DMS79 treated with DMSO at 0.1 percent for 48 hours (cell line): Measurements from ENCODE around the gene ACTN2.

Experiments used
- DNase-seq: peaks from one replicate; lab custom pipeline; 2025; lab: John Stamatoyannopoulos, UW

Gene ACTN2

DNA sequence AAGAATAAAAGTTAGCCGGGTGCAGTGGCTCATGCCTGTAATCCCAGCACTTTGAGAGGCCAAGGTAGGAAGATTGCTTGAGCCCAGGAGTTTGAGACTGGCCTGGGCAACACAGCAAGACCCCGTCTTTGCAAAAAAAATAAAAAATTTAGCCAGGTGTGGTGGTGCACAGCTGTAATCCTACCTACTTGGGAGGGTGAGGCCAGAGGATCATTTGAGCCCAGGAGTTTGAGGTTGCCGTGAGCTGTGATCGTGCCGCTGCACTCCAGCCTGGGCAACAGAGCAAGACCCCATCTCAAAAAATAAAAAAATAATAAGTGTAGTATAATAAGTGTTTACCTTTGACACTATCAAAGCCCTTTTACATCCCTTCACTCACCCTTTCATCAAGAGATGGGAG is 5.0 kb downstream of the ACTN2 start:
- DNase-seq = no peak

DNA sequence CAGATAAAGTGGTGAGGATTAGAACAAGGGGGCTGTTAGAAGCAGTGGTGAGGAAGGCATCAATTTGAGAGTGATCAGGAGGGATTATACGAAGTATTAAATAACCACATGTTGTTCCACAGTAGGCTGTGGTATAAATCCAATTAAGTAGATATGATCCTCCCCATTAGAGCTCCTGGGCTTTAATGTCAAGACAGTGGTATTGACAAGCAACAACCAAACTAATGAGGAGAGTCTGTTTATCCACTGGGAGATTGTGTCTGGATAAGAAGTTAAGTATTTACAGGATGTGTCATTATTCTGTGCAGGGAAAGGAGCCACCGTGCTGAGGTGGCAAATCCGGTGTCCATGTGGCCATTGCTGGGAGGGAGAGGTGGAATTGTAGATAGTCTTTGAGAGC is 5.8 kb downstream of the ACTN2 start:
- DNase-seq = no peak

DNA sequence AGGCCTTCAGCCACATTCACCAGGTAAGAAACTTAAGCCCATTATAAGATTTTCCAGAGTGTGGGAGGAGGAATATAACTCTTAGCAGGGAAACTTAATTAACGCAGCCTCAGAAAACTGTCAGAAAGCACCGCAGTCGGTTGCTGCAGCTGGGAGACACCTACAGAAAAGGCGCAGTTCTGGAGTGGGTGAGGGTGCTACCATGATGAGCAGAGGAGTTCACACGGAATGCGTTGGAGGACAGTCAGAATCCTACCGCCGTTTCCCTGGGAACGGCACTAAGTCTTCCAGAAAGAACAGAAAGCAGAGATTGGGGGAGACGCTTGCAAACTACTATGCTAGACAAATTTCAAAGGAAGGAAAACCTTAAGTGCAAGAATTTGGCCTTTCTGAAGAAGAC is 6.4 kb downstream of the ACTN2 start:
- DNase-seq = no peak

DNA sequence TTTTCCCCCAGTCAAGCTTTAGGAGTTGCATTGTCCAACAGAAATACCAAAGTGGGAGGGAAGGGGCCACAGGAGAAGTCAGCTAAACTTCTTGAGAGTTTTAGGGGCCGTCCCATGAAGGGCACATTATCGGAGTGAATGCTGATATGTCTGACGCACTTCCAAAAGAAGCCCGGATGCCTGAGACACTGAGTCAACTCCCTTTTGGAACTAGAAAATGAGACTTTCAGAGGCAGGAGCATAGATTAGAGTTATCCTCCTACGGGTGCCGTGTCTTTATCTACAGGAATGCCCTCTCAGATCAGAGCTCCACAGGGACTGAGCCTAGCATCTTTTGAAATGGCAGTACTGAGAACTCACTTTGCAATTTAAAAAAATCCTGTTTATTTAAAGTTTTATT is 13.1 kb downstream of the ACTN2 start:
- DNase-seq = no peak

DNA sequence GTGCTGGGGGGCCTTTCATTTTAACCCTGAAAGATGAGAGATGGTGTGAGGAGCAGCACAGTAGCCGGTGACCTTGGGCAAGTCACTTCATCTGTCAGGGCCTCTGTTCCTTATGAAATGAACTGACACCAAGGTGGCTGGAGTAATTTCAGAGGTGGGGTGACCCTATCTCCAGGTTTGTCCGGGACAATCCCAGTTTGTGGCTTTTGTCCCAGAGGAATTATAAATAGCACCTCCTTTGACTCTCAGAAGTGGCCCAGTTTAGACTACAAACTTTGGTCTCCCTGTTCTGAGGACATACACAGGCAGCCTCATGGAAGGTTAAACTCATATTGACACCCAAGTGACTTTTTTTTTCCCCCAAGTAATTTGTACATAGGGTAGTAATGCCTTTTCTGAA is 14.6 kb downstream of the ACTN2 start:
- no peak for DNase-seq

DNA sequence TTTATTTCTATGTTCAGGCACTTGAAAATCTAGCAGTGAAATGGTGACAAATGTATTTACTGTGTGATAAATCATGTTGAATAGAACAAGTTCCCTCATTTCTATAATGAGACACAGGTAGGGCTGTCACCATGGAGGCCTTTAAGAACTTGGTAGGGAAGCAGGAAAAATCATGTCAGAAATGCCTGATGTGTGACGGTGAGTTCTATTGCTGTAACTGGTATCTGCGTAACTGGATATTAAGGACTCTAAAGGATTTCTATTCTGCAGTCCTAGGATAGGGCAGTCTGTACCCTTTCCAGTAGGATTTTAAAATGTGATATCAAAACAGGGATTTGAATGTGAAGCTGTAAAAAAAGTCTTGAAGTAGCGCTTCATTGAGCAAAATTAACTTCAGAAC is 15.5 kb downstream of the ACTN2 start:
- no peak for DNase-seq

DNA sequence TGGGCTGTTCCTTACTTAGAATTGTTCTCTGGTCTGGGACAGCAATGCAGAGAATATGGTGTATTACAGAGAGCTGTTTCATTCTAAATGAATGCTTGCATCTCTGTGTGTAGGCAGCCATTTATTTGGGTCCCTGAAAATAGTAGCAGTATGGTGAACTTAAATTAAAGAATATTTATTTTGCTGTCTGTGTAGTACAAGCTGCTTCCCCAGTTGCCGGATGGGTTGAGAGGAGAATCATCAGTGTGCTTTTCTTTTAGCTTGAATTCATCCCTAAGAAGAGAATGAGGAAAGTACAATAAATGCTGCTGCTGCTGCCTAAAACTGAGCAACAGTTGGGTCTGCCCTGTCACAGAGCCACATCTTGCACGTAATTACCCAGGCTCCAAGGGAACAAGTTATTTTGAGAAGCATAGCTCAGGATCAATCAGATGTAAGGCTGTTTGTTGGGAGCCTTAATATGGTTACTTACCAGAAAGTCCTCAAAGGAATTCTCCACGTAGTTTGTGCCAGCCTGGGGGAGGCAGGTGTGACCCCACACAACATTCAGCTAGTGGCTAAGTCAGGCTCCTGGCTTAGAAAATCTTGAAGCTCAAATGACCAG is 16.6 kb downstream of the ACTN2 start:
- DNase-seq = no peak

DNA sequence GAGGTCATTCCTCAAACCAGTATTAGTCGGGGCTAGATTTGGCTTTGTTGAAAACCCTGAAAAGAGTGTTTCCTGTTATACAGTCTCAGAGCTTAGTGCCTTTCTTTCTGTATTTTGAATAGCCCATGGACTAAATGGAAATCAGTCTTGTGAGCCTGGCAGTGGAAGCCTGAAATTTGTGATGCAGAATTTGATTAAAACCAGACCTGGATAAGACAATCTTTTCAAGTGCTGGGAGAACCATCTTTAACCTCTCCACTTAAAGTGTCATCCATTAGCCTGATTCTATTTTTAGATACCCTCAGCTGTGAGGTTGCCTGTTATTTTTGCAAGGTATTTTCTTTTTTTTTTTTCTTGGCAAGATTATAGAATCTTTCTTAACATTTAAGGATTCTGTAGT is 19.5 kb downstream of the ACTN2 start:
- DNase-seq = no peak

DNA sequence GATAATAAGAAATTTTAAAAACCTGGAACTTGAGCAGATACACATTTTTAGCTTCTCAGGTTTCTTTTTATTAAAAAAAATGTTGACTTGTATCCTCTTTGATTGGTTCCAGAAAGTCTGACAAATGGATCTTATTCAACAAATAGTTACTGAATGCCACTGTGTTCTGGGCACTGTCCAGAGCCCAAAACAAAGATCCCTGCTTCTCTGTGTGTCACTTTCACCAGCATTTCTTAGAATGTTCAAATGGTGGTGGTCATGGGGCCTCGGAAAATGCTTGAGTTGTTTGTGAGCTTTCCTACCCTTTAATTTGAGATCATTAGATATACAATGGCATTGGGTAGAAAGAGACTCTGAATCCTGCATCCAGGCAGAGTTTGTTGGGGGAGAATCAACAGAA is 19.9 kb downstream of the ACTN2 start:
- DNase-seq = no peak

DNA sequence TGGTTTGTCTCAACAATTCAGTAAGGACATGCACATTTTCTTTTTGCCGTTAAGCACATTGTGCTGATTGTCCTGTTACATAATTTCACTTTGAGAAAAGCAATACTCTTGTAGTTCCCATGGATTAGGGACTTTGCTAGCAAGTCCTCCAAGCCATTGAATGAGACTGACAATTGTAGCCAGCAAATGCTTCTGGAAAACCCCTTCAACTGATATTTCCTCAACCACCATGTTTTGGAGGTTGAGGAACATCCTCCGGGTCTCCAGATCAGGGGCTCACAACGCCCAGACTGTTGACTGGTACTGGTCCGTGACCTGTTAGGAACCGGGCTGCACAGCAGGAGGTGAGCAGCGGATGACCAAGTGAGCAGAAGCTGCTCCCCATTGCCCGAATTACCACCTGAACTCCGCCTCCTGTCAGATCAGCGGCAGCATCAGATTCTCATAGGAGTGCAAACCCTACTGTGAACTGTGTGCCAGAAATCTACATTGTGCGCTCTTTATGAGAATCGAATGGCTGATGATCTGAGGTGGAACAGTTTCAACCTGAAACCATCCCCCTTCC is 24.1 kb downstream of the ACTN2 start:
- DNase-seq = no peak

DNA sequence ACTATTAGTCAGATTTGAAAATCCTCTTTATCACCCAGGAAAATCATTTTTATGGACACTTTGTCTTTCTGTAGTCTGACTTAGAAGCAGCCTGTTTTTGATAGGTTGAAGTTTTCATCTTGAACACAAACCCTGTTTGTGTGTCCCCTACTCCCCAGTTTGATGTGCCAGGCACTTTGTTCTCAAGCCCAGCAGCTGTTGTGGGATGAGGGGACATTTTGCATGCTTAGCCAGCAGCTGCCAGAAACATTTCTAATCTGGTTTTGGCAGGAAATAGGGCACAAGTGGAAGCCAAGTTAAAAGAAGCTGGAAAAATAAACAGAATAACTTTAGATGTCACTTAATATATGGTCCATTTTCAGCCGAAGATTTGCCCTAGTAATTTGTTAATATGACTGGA is 29.9 kb downstream of the ACTN2 start:
- DNase-seq = no peak

DNA sequence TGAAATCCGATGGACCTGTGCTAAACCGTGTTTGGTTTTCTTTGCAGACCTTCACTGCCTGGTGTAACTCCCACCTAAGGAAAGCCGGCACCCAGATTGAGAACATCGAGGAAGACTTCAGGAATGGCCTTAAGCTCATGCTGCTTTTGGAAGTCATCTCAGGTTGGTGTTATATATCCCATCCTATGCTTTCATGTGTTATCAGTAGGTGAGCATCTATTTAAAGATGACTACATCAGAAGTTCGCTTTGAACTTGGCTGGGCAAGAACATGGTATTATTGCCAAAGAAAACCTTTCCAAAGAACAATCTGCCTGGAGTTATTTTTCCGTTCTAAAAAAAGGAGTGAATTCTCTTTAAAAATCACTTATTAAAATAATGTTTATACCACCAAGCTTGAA is 31.5 kb downstream of the ACTN2 start:
- no peak for DNase-seq

DNA sequence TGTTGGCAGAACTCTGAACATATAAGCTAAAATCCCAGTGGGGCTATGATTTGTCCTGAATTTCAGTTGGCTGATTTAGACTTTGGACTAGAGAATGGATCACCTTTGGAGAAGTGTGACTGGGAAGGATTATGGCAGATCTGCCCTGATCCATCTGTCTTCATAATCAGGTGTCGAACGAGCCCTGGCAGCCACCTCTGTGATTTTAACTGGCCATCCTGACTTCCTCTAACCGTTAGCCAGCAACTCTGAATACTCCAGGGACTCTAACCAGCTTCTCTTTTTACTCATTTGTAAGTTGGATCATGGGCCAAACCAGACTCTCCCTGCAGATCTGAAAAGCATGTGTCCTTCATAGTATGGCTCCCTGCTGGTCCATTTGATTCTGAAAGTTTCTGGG is 32.0 kb downstream of the ACTN2 start:
- DNase-seq = no peak

DNA sequence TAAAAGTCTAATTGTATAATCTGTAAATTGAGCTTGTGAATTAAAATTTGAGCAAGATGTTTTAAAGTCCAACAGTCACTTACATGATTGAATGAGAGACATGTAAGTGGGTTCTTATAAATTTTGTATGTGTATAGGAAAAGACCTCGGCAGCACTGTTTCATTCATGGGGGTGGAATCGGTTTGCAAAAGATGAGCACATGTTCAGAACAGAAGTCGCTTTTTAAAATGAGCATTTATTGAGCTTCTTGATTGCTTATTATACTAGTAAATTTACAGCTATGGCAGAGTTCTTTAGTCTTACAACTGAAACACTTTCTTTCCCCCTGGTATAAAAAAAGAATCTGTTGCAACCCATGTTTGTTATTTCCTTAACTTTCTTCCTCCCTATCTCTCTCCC is 33.9 kb downstream of the ACTN2 start:
- no peak for DNase-seq

DNA sequence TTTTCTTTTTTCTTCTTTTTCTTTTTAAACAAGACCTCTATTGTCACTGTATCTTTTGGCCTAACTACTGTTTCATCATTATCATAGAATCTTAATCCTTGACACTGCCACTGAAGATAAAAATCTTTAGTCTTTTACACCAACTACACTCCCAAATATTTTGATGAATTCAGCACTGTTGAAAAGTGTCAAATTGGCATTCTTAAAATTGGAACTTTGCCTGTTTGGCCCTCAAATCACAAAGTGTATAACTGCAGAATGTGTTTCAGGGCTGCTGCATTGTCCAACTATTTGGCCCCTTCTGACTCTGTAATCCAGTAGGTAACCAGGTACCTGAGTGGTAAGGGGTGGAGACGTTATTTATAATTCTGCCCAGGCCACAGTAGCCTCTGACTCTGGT is 34.3 kb downstream of the ACTN2 start:
- no peak for DNase-seq

DNA sequence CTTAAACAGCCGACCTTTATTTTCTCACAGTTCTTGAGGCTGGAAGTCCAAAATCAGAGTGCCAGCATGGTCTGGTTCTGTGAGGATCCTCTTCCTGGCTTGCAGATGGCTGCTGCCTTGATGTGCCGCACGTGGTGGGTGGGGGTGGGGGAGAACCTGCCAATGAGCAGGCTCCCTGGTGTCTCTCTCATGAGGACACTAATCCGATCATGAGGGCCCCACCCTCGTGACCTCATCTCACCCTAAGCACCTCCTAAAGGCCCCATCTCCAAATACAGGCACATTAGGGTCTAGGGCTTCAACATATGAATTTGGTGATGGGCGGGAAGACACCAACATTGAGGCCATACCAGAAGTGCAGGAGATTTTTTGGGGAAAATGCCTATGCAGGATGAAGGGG is 37.8 kb downstream of the ACTN2 start:
- no peak for DNase-seq

DNA sequence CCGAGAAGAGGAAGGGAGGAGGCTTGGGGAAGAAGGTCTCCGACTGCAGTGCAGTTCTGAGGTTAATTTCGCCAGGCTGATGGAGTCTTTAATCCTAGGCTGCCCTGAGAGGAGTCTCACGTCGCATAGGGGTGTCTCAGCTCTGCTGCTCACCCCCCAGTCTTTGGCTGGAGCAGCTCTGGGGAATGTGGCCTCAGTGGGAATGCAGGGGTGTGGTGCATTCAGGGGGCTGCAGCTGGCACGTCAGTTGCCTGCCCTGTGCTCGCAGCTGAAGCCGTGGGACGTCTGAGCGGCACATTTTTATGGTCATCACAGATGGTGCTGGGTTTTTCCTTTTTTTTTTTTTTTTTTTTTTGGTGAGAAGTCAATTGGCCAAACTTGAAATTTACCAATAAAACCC is 38.2 kb downstream of the ACTN2 start:
- no peak for DNase-seq

DNA sequence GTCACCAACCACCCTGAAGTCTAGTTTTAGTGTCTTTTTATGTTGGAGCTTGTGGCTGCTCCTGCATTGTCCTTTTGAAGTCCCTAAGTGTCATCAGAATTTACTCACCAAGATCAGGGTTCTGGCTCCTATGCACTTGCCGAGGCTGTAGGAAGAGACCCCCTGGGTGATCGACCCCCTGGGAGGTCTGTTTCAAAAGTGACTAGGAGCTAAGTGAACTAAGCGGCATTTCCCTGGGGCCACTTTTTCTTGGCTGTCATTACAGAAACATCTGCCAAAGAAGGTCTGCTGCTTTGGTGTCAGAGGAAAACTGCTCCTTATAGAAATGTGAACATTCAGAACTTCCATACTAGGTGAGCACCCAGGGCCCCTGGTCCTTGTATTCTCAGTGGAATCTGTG is 39.4 kb downstream of the ACTN2 start:
- DNase-seq = no peak

DNA sequence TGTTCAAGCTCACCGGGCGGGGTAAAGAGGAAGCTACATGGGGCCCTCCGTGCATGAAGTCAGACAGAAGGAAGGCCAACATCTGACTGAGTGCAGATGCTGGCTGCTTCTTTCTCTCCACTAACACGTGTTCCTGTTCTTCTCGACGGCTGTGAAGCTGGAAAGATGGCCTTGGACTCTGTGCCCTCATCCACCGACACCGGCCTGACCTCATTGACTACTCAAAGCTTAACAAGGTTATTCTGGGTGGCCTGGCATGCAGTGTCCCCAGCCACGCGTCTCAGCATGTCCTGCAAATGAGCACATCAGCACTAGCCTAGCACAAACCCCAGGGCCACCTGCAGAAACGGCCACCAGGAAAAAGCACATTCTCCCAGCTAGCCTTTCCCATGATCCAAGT is 41.2 kb downstream of the ACTN2 start:
- no peak for DNase-seq

DNA sequence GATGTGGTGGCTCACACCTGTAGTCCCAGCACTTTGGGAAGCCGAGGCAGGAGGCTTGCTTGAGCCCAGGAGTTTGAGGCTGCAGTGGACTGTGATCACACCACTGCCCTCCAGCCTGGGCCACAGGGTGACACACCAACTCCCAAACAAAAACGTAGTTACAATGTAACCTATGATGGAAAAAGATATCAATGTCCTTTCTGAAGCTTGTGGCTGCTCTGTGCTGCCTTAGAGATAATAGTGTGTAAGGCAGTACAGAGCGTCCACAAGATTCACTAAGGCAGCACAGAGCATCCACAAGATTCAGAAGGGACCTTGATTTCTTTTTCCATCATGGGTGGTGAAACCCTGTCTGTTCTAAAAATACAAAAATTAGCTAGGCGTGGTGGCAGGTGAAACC is 42.5 kb downstream of the ACTN2 start:
- DNase-seq = no peak

DNA sequence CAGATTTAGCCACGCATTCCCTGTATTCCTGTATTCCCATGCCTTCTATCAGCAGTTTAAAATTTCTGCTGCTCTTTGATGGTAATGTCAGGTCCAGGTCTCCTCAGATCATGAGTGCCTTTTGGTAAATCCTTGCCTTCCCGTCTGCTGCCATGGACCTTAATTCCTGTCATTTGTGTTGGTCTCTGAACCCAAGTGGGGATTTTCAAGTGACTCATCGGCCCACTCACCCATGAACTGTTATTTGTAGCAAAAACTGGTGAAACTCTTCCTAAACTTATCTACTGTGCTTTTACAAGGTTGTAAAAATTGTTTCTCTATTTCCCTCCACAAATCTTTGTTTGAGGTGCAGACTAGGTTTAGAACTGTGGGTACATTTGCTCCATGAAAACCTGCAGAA is 47.4 kb downstream of the ACTN2 start:
- DNase-seq = no peak

DNA sequence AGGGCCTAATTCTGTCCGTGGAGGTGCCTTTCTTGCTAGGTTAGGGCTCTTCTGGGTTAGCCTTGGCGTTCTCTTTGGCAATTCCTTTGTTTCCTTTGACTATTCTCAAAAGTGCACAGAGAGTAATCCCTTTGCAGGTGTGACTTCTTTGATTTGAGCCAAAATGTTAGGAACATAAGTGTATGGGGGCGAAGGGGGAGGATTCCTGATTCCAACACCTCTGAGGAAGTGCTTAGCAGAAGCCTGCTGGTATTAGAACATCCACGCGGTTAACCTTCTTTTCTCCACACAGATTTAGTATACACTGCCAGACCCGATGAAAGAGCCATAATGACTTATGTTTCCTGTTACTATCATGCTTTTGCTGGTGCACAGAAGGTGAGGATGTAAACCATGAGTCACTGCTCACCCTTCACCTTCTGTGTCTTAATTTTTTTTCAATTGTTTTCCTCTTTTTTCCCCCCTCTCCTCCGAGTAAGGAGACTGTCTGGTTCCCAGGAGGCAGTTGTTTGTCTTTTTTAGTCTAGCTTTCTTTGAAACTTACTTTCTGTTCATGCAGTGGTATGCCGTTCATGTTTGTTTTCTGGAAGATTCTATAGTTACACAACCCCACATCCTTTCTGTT is 48.0 kb downstream of the ACTN2 start:
- DNase-seq = no peak

DNA sequence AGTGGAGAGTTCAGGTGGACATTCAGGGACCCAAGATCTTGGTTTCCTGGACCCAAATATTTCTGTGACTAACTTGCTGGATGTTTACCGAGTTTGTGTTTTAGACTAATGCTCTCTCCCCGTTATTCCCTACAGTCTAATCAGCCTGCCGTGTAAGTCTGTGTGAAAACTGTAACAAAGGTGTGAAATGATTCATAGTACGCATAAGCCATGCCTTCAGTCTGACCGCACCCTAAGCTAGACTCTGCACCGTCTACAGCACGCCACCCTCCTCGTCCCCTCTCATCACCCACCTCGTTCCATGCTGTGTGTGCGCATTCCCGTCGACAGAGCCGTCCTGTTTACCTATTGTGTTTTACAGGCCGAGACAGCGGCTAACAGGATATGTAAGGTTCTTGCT is 50.5 kb downstream of the ACTN2 start:
- no peak for DNase-seq

DNA sequence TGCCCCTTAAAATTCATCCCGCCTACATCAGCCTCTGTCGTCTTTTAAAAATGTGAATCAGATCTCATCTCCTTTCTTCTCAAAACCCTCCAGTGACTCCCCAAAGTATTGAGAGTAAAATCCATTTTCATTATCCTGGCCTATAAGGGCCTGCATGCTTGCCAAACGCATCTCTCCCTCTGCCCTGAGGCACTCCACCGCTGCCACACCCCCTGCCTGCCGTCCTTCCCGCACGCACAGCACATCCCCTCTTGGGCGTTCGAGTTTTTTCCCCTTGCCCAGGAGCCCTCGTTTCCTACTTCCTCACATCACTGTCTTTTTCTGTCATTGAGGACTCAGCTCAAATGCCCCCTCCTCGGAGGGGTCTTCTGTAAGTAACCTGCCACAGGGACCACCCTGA is 55.5 kb downstream of the ACTN2 start:
- no peak for DNase-seq
